ENCODE measurements around the gene MEGF8.

The MEGF8 gene

GRCh38 chr19:42286349-42287016, 39.0 kb upstream of the MEGF8 start:
- DNase-seq: peak; percentile 79

GRCh38 chr19:42287017-42287826, 38.2 kb upstream of the MEGF8 start:
- no peak for DNase-seq

- DNase-seq: no peak
Observed at GRCh38 chr19:42287827-42288107, 37.7 kb upstream of the MEGF8 start.

- peak; percentile 55 for DNase-seq
Observed at GRCh38 chr19:42288387-42288786, 37.0 kb upstream of the MEGF8 start.

GRCh38 chr19:42288881-42289555, 36.4 kb upstream of the MEGF8 start:
- DNase-seq: no peak

- DNase-seq: no peak
Observed at GRCh38 chr19:42289556-42290041, 35.8 kb upstream of the MEGF8 start.

- no peak for DNase-seq
Observed at GRCh38 chr19:42290136-42290522, 35.3 kb upstream of the MEGF8 start.

GRCh38 chr19:42290523-42291434, 34.7 kb upstream of the MEGF8 start:
- DNase-seq: peak; percentile 85

- DNase-seq: no peak
Observed at GRCh38 chr19:42291435-42291810, 34.0 kb upstream of the MEGF8 start.

GRCh38 chr19:42292042-42292960, 33.1 kb upstream of the MEGF8 start:
- no peak for DNase-seq

GRCh38 chr19:42292963-42293362, 32.5 kb upstream of the MEGF8 start:
- DNase-seq: no peak

GRCh38 chr19:42293540-42293939, 31.9 kb upstream of the MEGF8 start:
- no peak for DNase-seq

- DNase-seq: no peak
Observed at GRCh38 chr19:42293948-42294347, 31.5 kb upstream of the MEGF8 start.

GRCh38 chr19:42294471-42295137, 30.8 kb upstream of the MEGF8 start:
- no peak for DNase-seq

GRCh38 chr19:42295342-42295741, 30.1 kb upstream of the MEGF8 start:
- no peak for DNase-seq

GRCh38 chr19:42295831-42296525, 29.5 kb upstream of the MEGF8 start:
- peak; percentile 82 for DNase-seq

- DNase-seq: no peak
Observed at GRCh38 chr19:42297039-42297438, 28.4 kb upstream of the MEGF8 start.

- peak; percentile 87 for DNase-seq
Observed at GRCh38 chr19:42301646-42302203, 23.7 kb upstream of the MEGF8 start, which contains the start of gene PRR19. TSS of gene PRR19 (plus strand) at chr19:42302132. CDS start at chr19:42309585, 7,453 bp downstream.

GRCh38 chr19:42303101-42303464, 22.4 kb upstream of the MEGF8 start:
- DNase-seq: no peak

- no peak for DNase-seq
Observed at GRCh38 chr19:42303876-42304275, 21.6 kb upstream of the MEGF8 start.
